ENCODE data around the gene P2RX2. TPM values are rescaled to one million over a fixed set of nuclear protein-coding genes. Genes with fewer than 3 reads are reported as not detected.

The P2RX2 gene
- polyA plus RNA-seq, 4 donors: 1.9 to 17.7 TPM; not detected in 2

GRCh38 chr12:132580701-132581292, 37.8 kb upstream of the P2RX2 start:
- no peak for DNase-seq
- no peak for FAIRE-seq
- WGBS, 3 donors: 87 to 93% (median 92%) methylated on average over 12 of the region's 12 CpGs

GRCh38 chr12:132581348-132582057, 37.1 kb upstream of the P2RX2 start:
- 82 to 92% (median 92%) methylated on average over 15 to 17 of the region's 17 CpGs for WGBS, 3 donors
- Histone ChIP-seq H3K4me3 (ENCODE audit: low read depth in 1 of 3, low read length in 3 of 3) (no peak overlapping the region), H3K36me3 (ENCODE audit: control insufficient read depth in 3 of 3, insufficient read depth in 2 of 3, low read depth in 1 of 3, low read length in 3 of 3) (peaks cover 12 to 68% (median 13%) of the 10 kb centered on the region in 3 donors), H3K4me1 (ENCODE audit: control insufficient read depth in 3 of 3, insufficient read depth in 2 of 3, low read depth in 1 of 3, low read length in 2 of 3) (no peaks in the 10 kb centered on the region), H3K27ac (ENCODE audit: low read depth in 1 of 3, low read length in 2 of 3) (no peak overlapping the region), H3K27me3 (ENCODE audit: control insufficient read depth in 3 of 3, insufficient read depth in 3 of 3, low read length in 3 of 3) (no peaks in the 10 kb centered on the region), H3K9me3 (ENCODE audit: control insufficient read depth in 2 of 2, insufficient read depth in 1 of 2, low read depth in 1 of 2, low read length in 1 of 2) (no peaks in the 10 kb centered on the region)
- DNase-seq: no peak
- FAIRE-seq: no peak

More at GRCh38 chr12:132580701-132581292, 37.8 kb upstream of the P2RX2 start:
- Histone ChIP-seq H3K4me1 (ENCODE audit: control insufficient read depth in 3 of 3, insufficient read depth in 2 of 3, low read depth in 1 of 3, low read length in 2 of 3) (no peaks in the 10 kb centered on the region), H3K4me3 (ENCODE audit: low read depth in 1 of 3, low read length in 3 of 3) (no peak overlapping the region), H3K36me3 (ENCODE audit: control insufficient read depth in 3 of 3, insufficient read depth in 2 of 3, low read depth in 1 of 3, low read length in 3 of 3) (peaks cover 13 to 74% (median 14%) of the 10 kb centered on the region in 3 donors), H3K27me3 (ENCODE audit: control insufficient read depth in 3 of 3, insufficient read depth in 3 of 3, low read length in 3 of 3) (no peaks in the 10 kb centered on the region), H3K27ac (ENCODE audit: low read depth in 1 of 3, low read length in 2 of 3) (no peak overlapping the region), H3K9me3 (ENCODE audit: control insufficient read depth in 2 of 2, insufficient read depth in 1 of 2, low read depth in 1 of 2, low read length in 1 of 2) (no peaks in the 10 kb centered on the region)

- no peaks in the 10 kb centered on the region for H3K4me1 ChIP-seq (ENCODE audit: control insufficient read depth in 3 of 3, insufficient read depth in 2 of 3, low read depth in 1 of 3, low read length in 2 of 3)
- FAIRE-seq: no peak
- no peak overlapping the region for H3K4me3 ChIP-seq (ENCODE audit: low read depth in 1 of 3, low read length in 3 of 3)
- 62 to 83% (median 81%) methylated on average over 19 to 24 of the region's 24 CpGs for WGBS, 3 donors
- no peaks in the 10 kb centered on the region for H3K9me3 ChIP-seq (ENCODE audit: control insufficient read depth in 2 of 2, insufficient read depth in 1 of 2, low read depth in 1 of 2, low read length in 1 of 2)
- H3K36me3 ChIP-seq (ENCODE audit: control insufficient read depth in 3 of 3, insufficient read depth in 2 of 3, low read depth in 1 of 3, low read length in 3 of 3): peaks cover 10 to 63% (median 10%) of the 10 kb centered on the region in 3 donors
- DNase-seq: no peak
- H3K27ac ChIP-seq (ENCODE audit: low read depth in 1 of 3, low read length in 2 of 3): no peak overlapping the region
- H3K27me3 ChIP-seq (ENCODE audit: control insufficient read depth in 3 of 3, insufficient read depth in 3 of 3, low read length in 3 of 3): no peaks in the 10 kb centered on the region
Measured at GRCh38 chr12:132582058-132582420, 36.5 kb upstream of the P2RX2 start.

- 71 to 95% (median 88%) methylated on average over 50 to 89 of the region's 89 CpGs for WGBS, 3 donors
- FAIRE-seq (no peak), DNase-seq (no peak)
- no peak overlapping the region for H3K27ac ChIP-seq (ENCODE audit: low read depth in 1 of 3, low read length in 2 of 3)
- no peaks in the 10 kb centered on the region for H3K4me1 ChIP-seq (ENCODE audit: control insufficient read depth in 3 of 3, insufficient read depth in 2 of 3, low read depth in 1 of 3, low read length in 2 of 3)
- no peaks in the 10 kb centered on the region for H3K9me3 ChIP-seq (ENCODE audit: control insufficient read depth in 2 of 2, insufficient read depth in 1 of 2, low read depth in 1 of 2, low read length in 1 of 2)
- H3K27me3 ChIP-seq (ENCODE audit: control insufficient read depth in 3 of 3, insufficient read depth in 3 of 3, low read length in 3 of 3): no peaks in the 10 kb centered on the region
- peaks cover 6 to 55% (median 10%) of the 10 kb centered on the region in 3 donors for H3K36me3 ChIP-seq (ENCODE audit: control insufficient read depth in 3 of 3, insufficient read depth in 2 of 3, low read depth in 1 of 3, low read length in 3 of 3)
- H3K4me3 ChIP-seq (ENCODE audit: low read depth in 1 of 3, low read length in 3 of 3): peak overlapping the region in 1 of 3 donors; percentile 1
Measured at GRCh38 chr12:132582582-132583410, 35.8 kb upstream of the P2RX2 start.

- Histone ChIP-seq H3K9me3 (ENCODE audit: control insufficient read depth in 2 of 2, insufficient read depth in 1 of 2, low read depth in 1 of 2, low read length in 1 of 2) (no peaks in the 10 kb centered on the region), H3K4me1 (ENCODE audit: control insufficient read depth in 3 of 3, insufficient read depth in 2 of 3, low read depth in 1 of 3, low read length in 2 of 3) (no peaks in the 10 kb centered on the region), H3K27me3 (ENCODE audit: control insufficient read depth in 3 of 3, insufficient read depth in 3 of 3, low read length in 3 of 3) (peaks cover 0 to 1% (median 0%) of the 10 kb centered on the region in 3 donors), H3K4me3 (ENCODE audit: low read depth in 1 of 3, low read length in 3 of 3) (no peak overlapping the region), H3K27ac (ENCODE audit: low read depth in 1 of 3, low read length in 2 of 3) (no peak overlapping the region), H3K36me3 (ENCODE audit: control insufficient read depth in 3 of 3, insufficient read depth in 2 of 3, low read depth in 1 of 3, low read length in 3 of 3) (peaks cover 6 to 50% (median 10%) of the 10 kb centered on the region in 3 donors)
- DNase-seq (no peak), FAIRE-seq (no peak)
- WGBS, 3 donors: 70 to 96% (median 90%) methylated on average over 33 to 50 of the region's 50 CpGs
Measured at GRCh38 chr12:132583411-132583710, 35.2 kb upstream of the P2RX2 start.

- H3K27ac ChIP-seq (ENCODE audit: low read depth in 1 of 3, low read length in 2 of 3): no peak overlapping the region
- H3K36me3 ChIP-seq (ENCODE audit: control insufficient read depth in 3 of 3, insufficient read depth in 2 of 3, low read depth in 1 of 3, low read length in 3 of 3): peaks cover 6 to 46% (median 10%) of the 10 kb centered on the region in 3 donors
- peaks cover 0 to under 1% of the 10 kb centered on the region in 2 donors for H3K9me3 ChIP-seq (ENCODE audit: control insufficient read depth in 2 of 2, insufficient read depth in 1 of 2, low read depth in 1 of 2, low read length in 1 of 2)
- DNase-seq (no peak), FAIRE-seq (no peak)
- peaks cover 0 to 3% (median 0%) of the 10 kb centered on the region in 3 donors for H3K27me3 ChIP-seq (ENCODE audit: control insufficient read depth in 3 of 3, insufficient read depth in 3 of 3, low read length in 3 of 3)
- 74 to 90% (median 75%) methylated on average over 29 of the region's 29 CpGs for WGBS, 3 donors
- H3K4me1 ChIP-seq (ENCODE audit: control insufficient read depth in 3 of 3, insufficient read depth in 2 of 3, low read depth in 1 of 3, low read length in 2 of 3): no peaks in the 10 kb centered on the region
- H3K4me3 ChIP-seq (ENCODE audit: low read depth in 1 of 3, low read length in 3 of 3): no peak overlapping the region
Measured at GRCh38 chr12:132583736-132584135, 34.8 kb upstream of the P2RX2 start.

GRCh38 chr12:132584429-132584828, 34.1 kb upstream of the P2RX2 start:
- Histone ChIP-seq H3K27me3 (ENCODE audit: control insufficient read depth in 3 of 3, insufficient read depth in 3 of 3, low read length in 3 of 3) (peaks cover 0 to 3% (median 0%) of the 10 kb centered on the region in 3 donors), H3K27ac (ENCODE audit: low read depth in 1 of 3, low read length in 2 of 3) (no peak overlapping the region), H3K36me3 (ENCODE audit: control insufficient read depth in 3 of 3, insufficient read depth in 2 of 3, low read depth in 1 of 3, low read length in 3 of 3) (peaks cover 6 to 42% (median 10%) of the 10 kb centered on the region in 3 donors), H3K9me3 (ENCODE audit: control insufficient read depth in 2 of 2, insufficient read depth in 1 of 2, low read depth in 1 of 2, low read length in 1 of 2) (peaks cover 0 to 5% of the 10 kb centered on the region in 2 donors), H3K4me3 (ENCODE audit: low read depth in 1 of 3, low read length in 3 of 3) (no peak overlapping the region), H3K4me1 (ENCODE audit: control insufficient read depth in 3 of 3, insufficient read depth in 2 of 3, low read depth in 1 of 3, low read length in 2 of 3) (no peaks in the 10 kb centered on the region)
- DNase-seq (no peak), FAIRE-seq (no peak)
- 79 to 90% (median 89%) methylated on average over 14 of the region's 14 CpGs for WGBS, 3 donors

- DNase-seq (no peak), FAIRE-seq (no peak)
- H3K27me3 ChIP-seq (ENCODE audit: control insufficient read depth in 3 of 3, insufficient read depth in 3 of 3, low read length in 3 of 3): peaks cover 0 to 3% (median 0%) of the 10 kb centered on the region in 3 donors
- 77 to 84% (median 79%) methylated on average over 24 of the region's 24 CpGs for WGBS, 3 donors
- no peak overlapping the region for H3K4me3 ChIP-seq (ENCODE audit: low read depth in 1 of 3, low read length in 3 of 3)
- H3K36me3 ChIP-seq (ENCODE audit: control insufficient read depth in 3 of 3, insufficient read depth in 2 of 3, low read depth in 1 of 3, low read length in 3 of 3): peaks cover 6 to 37% (median 7%) of the 10 kb centered on the region in 3 donors
- no peak overlapping the region for H3K27ac ChIP-seq (ENCODE audit: low read depth in 1 of 3, low read length in 2 of 3)
- H3K4me1 ChIP-seq (ENCODE audit: control insufficient read depth in 3 of 3, insufficient read depth in 2 of 3, low read depth in 1 of 3, low read length in 2 of 3): no peaks in the 10 kb centered on the region
- H3K9me3 ChIP-seq (ENCODE audit: control insufficient read depth in 2 of 2, insufficient read depth in 1 of 2, low read depth in 1 of 2, low read length in 1 of 2): peaks cover 0 to 5% of the 10 kb centered on the region in 2 donors
Measured at GRCh38 chr12:132585177-132585576, 33.4 kb upstream of the P2RX2 start.
